HL-60 (cell line): ENCODE results near the gene DUS1L.

Source experiments
- POLR2AphosphoS5 ChIP-seq: IDR thresholded peaks from 2 replicates; pipeline ENCODE4 v1.6.1; 2012; ENCODE audit warnings: low read depth
- TF ChIP-seq, protein P1 (sequence below): IDR thresholded peaks from one replicate; pipeline ENCODE4 v1.5.1; 2011; ENCODE audit warnings: low read length, control low read depth, inconsistent platforms; ENCODE audit not compliant: insufficient read depth

DNA sequence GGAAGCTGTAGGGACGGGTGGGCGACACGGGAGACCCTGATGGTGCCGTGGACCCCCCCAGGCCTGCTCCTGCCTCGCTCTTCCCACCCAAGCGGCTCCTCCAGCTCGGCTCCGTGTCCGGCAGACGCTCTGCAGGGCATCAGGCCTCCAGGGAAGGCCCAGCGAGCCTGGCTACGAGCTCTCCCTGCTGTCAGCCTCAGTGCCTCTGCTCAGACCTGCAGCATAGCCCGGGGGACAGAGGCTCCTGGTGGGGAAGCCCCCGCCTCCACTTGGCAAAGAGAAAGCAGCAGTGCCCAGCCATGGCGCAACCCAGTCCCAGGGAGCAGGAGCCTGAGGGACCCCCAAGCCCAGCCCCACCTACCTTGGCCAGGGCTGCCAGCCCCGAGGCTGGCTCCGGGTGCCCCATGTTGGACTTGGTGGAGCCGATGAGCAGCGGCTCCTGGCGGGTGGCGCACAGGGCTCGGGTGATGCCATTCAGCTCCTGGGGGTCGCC is 26.5 kb upstream of the DUS1L start:
- TF ChIP-seq, protein P1, sequence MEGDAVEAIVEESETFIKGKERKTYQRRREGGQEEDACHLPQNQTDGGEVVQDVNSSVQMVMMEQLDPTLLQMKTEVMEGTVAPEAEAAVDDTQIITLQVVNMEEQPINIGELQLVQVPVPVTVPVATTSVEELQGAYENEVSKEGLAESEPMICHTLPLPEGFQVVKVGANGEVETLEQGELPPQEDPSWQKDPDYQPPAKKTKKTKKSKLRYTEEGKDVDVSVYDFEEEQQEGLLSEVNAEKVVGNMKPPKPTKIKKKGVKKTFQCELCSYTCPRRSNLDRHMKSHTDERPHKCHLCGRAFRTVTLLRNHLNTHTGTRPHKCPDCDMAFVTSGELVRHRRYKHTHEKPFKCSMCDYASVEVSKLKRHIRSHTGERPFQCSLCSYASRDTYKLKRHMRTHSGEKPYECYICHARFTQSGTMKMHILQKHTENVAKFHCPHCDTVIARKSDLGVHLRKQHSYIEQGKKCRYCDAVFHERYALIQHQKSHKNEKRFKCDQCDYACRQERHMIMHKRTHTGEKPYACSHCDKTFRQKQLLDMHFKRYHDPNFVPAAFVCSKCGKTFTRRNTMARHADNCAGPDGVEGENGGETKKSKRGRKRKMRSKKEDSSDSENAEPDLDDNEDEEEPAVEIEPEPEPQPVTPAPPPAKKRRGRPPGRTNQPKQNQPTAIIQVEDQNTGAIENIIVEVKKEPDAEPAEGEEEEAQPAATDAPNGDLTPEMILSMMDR: no peak
- TF ChIP-seq POLR2AphosphoS5: no peak
